ENCODE results near the gene ALKBH5.

The ALKBH5 gene

DNA sequence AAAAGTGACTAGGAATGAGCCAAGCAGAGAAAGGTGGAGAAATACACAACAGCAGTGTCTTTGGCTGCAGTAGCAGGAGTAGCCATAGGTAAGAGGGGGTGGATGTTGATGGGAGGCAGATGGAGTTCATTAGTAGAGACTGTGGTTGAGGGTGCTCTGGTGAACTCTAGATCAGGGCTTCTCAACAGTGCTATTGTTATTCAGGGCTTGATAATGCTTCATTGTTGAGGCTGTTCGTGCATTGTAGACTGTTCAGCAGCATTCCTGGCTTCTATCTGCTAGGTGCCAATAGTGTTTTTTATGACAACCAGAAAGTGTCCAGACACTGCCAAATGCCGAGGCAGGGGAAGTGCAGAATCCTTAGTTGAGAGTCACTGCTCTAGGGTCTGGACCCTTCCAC is 3.6 kb downstream of the ALKBH5 start:
- Mint-ChIP-seq H3K9me3 (ENCODE audit: low read depth) (no peaks in the 10 kb centered on the region), H3K4me1 (ENCODE audit: low read depth) (peaks cover 66% of the 10 kb centered on the region), H3K36me3 (peaks cover 6% of the 10 kb centered on the region), H3K4me3 (peak overlapping the region; percentile 98), H3K27me3 (no peaks in the 10 kb centered on the region), H3K27ac (peak overlapping the region; percentile 78)

DNA sequence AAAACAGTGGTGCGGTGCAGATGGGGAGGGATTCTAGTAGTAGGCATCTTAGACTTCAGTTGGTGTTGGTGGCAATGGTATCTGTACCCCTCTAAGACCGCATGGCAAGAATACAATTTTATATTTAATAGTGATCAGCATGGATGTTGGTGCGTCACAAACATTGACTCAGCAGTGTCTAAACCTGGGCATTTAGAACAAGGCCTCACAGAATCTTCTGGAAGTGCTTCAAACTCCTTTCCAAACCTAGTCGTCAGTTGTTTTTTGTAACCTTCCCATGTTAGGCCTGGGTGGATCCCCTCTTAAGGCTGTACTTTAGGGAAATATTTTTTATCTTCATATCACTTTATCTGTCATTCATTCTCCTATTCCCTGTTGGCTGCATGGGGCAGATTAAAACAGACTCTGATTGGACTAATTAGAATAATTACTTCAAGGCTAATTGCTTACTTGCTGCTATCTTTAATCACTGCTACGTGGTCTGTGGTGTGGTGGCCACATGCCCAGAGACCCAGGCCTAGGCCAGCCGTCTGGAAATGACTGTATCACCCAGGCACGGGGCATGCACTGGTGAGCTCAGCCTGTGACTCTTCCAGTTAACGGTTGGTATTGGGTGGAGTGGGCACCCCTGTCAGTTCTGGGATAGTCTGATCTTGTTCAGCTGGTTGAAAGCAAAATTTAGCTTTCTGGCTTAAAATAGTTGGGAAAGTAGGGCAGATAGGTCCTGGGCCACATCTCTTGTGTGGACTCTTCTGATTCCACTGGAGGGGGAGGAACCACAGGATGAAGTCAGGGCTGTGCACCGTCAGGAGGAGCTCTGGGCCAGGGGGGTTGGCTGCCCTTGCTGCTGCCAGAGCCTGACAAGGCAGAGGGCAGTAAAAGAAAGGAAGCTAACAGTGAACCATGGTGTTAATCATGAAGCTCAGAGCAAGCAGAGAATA is 4.5 kb downstream of the ALKBH5 start:
- Mint-ChIP-seq H3K4me1 (ENCODE audit: low read depth) (peaks cover 72% of the 10 kb centered on the region), H3K27me3 (no peaks in the 10 kb centered on the region), H3K36me3 (peaks cover 6% of the 10 kb centered on the region), H3K9me3 (ENCODE audit: low read depth) (no peaks in the 10 kb centered on the region), H3K4me3 (peak overlapping the region; percentile 98), H3K27ac (peak overlapping the region; percentile 78)

DNA sequence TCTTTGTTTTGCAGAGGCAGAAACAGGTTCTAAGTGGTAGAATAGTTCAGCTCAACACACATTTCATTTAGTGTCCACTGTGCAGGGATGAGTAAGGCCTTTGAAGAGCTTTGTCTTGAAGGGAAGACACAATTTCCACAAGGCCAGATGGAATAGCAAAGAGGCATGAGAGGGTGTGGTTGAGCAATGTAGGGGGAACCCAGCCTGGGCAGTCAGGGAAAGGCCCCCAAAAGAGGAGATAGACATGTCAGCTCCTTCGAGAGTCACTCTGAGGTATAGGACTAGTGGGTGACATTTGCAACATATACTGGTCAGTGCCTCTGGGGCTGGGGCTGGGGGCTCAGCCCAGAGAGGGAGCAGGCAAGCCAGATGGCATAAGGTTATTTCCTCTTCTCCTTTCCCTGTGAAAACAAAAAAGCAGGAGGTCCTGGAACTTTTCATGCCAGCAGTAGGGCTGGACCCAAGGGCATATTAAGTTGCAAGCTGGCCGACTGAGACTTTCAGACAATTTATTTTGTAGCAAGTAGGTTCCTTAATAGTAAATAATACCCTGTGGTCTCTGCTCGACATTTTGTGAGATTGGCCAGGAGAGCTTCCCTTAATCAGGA is 7.1 kb downstream of the ALKBH5 start:
- peaks cover 6% of the 10 kb centered on the region for H3K36me3 Mint-ChIP-seq
- H3K9me3 Mint-ChIP-seq (ENCODE audit: low read depth), result no peaks in the 10 kb centered on the region
- H3K27ac Mint-ChIP-seq, result peak overlapping the region; percentile 71
- H3K27me3 Mint-ChIP-seq, result no peaks in the 10 kb centered on the region
- peaks cover 82% of the 10 kb centered on the region for H3K4me1 Mint-ChIP-seq (ENCODE audit: low read depth)
- peak overlapping the region; percentile 59 for H3K4me3 Mint-ChIP-seq

DNA sequence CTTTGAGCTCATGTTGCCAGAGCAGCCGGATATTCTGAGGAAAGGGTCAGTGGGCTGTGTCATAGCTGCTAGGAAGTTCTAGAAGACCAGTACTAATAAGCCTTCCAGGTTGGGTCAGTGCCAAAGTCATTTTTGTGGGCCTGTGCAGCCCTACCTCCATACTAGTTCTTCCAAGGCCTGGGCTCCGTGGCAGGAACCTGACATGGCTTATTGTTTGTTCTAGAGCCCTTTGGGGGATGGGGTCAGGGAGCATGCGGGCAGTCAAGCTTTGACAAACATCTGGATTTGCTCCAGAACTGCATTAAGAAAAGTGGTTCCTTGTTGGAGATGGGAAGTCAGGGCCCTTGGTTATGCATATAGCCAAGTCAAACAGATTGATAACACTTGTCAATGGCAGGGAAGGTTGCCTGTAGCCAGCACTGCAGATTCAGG is 7.6 kb downstream of the ALKBH5 start:
- peaks cover 6% of the 10 kb centered on the region for H3K36me3 Mint-ChIP-seq
- H3K9me3 Mint-ChIP-seq (ENCODE audit: low read depth), result no peaks in the 10 kb centered on the region
- no peak overlapping the region for H3K4me3 Mint-ChIP-seq
- H3K4me1 Mint-ChIP-seq (ENCODE audit: low read depth), result peaks cover 80% of the 10 kb centered on the region
- H3K27me3 Mint-ChIP-seq, result no peaks in the 10 kb centered on the region
- peak overlapping the region; percentile 71 for H3K27ac Mint-ChIP-seq

DNA sequence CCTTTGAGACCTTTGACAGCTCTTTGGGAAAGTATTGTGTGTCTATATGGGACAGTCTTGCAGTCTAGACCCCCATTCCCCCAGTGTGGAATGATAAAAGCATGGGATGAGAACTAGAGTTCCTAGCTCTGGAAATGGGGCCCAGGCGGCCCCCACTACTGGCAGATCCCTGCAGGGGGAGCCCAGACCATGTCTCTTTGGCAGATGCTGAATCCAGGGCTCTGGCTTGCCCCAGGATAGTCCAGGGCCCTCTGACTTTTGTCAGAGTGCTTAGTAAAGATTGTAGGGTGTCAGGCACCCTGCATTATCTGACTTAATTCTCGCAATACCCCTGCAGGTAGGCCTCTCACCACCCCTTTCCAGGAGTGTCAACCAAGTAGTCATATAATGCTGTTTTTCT is 8.3 kb downstream of the ALKBH5 start:
- peaks cover 79% of the 10 kb centered on the region for H3K4me1 Mint-ChIP-seq (ENCODE audit: low read depth)
- H3K27ac Mint-ChIP-seq, result peak overlapping the region; percentile 54
- no peaks in the 10 kb centered on the region for H3K27me3 Mint-ChIP-seq
- H3K9me3 Mint-ChIP-seq (ENCODE audit: low read depth), result no peaks in the 10 kb centered on the region
- peaks cover 5% of the 10 kb centered on the region for H3K36me3 Mint-ChIP-seq
- no peak overlapping the region for H3K4me3 Mint-ChIP-seq

DNA sequence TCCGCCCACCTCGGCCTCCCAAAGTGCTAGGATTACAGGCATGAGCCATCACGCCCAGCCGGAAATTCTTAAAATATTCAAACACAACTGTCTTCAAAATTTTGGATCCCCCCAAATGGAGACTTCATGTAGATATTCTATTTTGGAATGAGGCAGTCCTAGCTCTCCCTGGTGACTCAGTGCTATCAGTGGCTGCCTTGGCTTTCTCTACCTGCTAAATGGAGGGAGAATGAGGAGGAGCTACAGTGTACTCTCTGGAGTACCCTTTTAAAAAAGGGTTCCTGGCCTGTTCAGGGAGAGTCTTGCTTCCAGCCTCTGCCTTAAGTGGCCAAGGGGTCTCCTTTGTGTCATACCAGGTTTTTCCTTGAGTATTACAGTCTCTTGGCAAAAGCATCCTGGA is 10.8 kb downstream of the ALKBH5 start:
- no peaks in the 10 kb centered on the region for H3K9me3 Mint-ChIP-seq (ENCODE audit: low read depth)
- H3K27ac Mint-ChIP-seq, result peak overlapping the region; percentile 22
- peaks cover 2% of the 10 kb centered on the region for H3K36me3 Mint-ChIP-seq
- H3K27me3 Mint-ChIP-seq, result no peaks in the 10 kb centered on the region
- H3K4me1 Mint-ChIP-seq (ENCODE audit: low read depth), result peaks cover 80% of the 10 kb centered on the region
- no peak overlapping the region for H3K4me3 Mint-ChIP-seq

DNA sequence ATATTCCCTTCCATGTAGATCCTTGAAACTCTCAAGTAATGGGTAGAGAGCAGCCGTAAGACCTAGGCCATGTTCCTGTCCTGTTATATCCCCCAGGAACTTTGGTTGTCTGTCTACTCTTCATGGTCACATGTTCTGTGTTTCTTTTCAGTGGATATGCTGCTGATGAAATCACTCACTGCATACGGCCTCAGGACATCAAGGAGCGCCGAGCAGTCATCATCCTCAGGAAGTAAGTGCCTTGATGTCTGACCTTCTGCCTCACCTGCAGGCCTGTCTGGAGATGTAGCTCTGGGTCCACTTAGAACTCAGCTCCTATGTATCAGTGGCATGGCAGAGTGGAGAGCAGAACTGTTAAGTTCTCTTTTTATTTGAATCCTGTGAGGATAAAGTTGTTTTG is 11.2 kb downstream of the ALKBH5 start:
- no peak overlapping the region for H3K4me3 Mint-ChIP-seq
- peak overlapping the region; percentile 22 for H3K27ac Mint-ChIP-seq
- H3K36me3 Mint-ChIP-seq, result peaks cover 2% of the 10 kb centered on the region
- H3K27me3 Mint-ChIP-seq, result no peaks in the 10 kb centered on the region
- no peaks in the 10 kb centered on the region for H3K9me3 Mint-ChIP-seq (ENCODE audit: low read depth)
- H3K4me1 Mint-ChIP-seq (ENCODE audit: low read depth), result peaks cover 78% of the 10 kb centered on the region

DNA sequence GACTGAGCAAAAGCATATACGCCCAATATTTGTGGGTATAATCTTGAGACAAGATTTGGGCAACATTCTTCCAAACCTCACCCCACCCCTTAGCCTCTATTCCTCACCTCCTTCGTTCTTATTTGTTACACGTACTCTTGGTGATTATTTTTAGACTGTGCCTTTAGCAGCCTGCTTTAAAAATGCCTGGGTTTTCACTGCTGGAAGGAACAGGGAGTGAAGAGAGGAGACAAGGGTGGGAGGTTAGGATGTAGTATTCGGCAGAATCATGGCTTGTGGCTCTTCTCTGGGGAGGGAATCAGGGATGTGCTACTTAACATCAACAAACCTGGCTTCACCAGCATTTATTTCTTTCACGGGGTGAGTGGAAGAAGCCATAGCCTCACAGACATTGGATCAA is 11.6 kb downstream of the ALKBH5 start:
- Mint-ChIP-seq H3K27me3 (no peaks in the 10 kb centered on the region), H3K4me3 (no peak overlapping the region), H3K36me3 (peaks cover 2% of the 10 kb centered on the region), H3K4me1 (ENCODE audit: low read depth) (peaks cover 78% of the 10 kb centered on the region), H3K9me3 (ENCODE audit: low read depth) (no peaks in the 10 kb centered on the region), H3K27ac (peak overlapping the region; percentile 34)

DNA sequence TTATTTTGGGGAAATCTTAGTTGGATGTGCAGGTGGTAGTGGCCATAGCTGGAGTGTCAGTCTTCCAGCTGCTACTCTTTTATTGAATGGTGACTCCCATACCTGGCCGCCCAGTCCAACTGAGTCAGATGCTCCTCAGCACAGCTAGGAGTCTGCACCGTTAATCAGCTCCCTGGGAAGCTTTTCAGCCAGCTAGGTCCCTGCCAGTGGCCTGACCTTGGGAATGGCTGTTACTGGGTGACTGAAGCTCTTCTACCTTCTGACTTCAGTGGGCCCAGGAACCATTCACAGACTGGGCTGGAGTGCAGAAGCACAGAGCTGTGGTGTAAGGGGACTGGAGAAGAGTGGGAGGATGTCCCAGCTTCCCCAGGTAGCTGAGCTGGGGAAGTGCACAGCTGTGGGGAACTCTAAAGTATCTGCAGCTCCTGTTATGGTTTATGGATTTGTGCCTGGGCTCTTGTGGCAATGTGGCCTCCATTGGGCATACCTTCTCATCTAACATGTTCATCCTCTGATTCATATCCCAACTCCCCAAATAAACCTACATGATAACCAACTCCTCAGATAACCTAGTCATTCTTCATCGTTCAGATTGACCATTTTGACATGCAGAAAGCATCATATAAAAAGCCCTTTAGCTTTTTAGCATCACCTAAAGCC is 14.0 kb downstream of the ALKBH5 start:
- Mint-ChIP-seq H3K36me3 (peaks cover 2% of the 10 kb centered on the region), H3K9me3 (ENCODE audit: low read depth) (no peaks in the 10 kb centered on the region), H3K27ac (peak overlapping the region; percentile 72), H3K27me3 (no peaks in the 10 kb centered on the region), H3K4me1 (ENCODE audit: low read depth) (peaks cover 64% of the 10 kb centered on the region), H3K4me3 (no peak overlapping the region)

DNA sequence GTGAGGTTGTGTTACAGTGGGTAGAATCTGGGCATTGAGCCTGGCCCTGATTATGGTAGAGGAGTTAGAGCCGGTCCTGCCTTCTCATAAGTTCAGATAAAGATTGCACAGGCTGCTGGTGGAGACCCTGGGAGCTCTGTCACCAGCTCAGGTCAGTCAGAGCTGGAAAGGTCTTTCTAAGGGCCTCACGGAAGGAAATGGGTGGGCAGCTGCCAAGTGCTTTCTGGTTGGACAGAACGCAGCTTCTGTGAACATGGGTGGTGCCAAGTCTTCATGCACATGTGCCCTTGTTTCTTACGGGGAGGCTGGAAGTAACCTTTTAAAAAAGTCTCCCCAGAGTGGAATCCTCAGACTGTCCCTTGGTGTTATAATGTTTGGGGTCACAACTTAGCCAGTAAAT is 14.9 kb downstream of the ALKBH5 start:
- H3K27ac Mint-ChIP-seq, result peak overlapping the region; percentile 72
- H3K4me3 Mint-ChIP-seq, result no peak overlapping the region
- peaks cover 60% of the 10 kb centered on the region for H3K4me1 Mint-ChIP-seq (ENCODE audit: low read depth)
- H3K36me3 Mint-ChIP-seq, result peaks cover 2% of the 10 kb centered on the region
- no peaks in the 10 kb centered on the region for H3K27me3 Mint-ChIP-seq
- H3K9me3 Mint-ChIP-seq (ENCODE audit: low read depth), result no peaks in the 10 kb centered on the region

DNA sequence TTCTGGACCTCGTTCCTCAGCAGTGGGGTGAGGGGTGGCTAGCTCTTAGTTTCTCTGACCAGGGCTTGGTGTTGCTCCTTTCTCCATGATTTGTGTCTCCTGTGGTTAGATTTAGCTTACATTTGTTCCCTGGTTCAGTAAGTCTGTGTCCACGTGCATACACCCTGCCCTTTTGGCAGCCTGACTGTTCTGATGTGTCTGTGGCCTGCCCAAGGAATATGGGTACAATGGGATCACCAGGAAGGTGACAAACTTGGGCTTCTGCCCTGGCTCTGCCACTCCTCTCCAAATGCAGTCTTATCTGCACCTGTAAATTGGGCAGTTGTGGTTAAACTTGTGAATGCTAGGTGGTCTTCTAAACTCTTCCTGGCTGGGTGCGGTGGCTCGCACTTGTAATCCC is 17.5 kb downstream of the ALKBH5 start:
- no peaks in the 10 kb centered on the region for H3K36me3 Mint-ChIP-seq
- no peaks in the 10 kb centered on the region for H3K27me3 Mint-ChIP-seq
- H3K4me1 Mint-ChIP-seq (ENCODE audit: low read depth), result peaks cover 41% of the 10 kb centered on the region
- no peaks in the 10 kb centered on the region for H3K9me3 Mint-ChIP-seq (ENCODE audit: low read depth)
- H3K4me3 Mint-ChIP-seq, result no peak overlapping the region
- peak overlapping the region; percentile 79 for H3K27ac Mint-ChIP-seq

DNA sequence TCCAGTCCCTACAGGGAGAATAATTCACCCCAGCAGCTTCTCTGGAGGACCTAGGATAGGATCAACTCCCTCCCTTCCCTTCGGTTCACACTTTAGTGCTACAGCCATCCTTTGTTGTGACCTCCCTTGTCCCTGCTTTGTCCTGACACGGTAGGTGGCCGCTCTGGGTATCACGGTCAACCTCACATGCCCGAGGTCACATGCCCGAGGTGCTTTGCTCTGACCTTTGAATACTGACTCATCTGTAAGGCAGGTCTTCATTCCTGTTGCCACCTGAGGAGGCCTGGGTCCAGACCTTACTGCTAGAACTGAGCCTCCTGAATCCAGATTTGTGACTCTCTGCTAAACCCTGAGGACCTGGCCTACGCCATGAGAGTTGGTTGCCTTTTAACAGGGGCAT is 19.7 kb downstream of the ALKBH5 start:
- H3K9me3 Mint-ChIP-seq (ENCODE audit: low read depth), result no peaks in the 10 kb centered on the region
- H3K4me1 Mint-ChIP-seq (ENCODE audit: low read depth), result peaks cover 26% of the 10 kb centered on the region
- no peak overlapping the region for H3K4me3 Mint-ChIP-seq
- no peaks in the 10 kb centered on the region for H3K27me3 Mint-ChIP-seq
- H3K36me3 Mint-ChIP-seq, result peaks cover 2% of the 10 kb centered on the region
- peak overlapping the region; percentile 23 for H3K27ac Mint-ChIP-seq

DNA sequence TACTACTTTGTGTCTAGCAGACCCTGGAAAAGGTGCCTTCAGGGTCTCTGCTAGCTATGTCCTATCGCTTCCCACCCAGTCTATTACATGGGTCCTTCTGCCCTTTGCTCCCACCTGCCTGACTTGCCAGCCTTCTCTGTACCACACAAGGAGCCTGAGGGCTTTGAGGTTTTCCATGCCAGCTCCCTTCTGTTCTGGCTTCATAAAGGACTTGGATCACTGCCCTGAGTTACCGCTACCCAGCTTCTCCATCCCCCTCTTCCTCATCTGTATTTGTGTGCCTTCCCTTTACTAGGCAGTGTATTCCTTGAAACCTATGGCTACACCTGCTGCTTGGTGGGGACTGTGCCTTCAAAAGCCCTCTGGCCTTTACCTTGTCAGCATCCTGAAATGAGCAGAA is 22.2 kb downstream of the ALKBH5 start:
- Mint-ChIP-seq H3K27me3 (no peaks in the 10 kb centered on the region), H3K9me3 (ENCODE audit: low read depth) (no peaks in the 10 kb centered on the region), H3K4me1 (ENCODE audit: low read depth) (peaks cover 4% of the 10 kb centered on the region), H3K27ac (no peak overlapping the region), H3K4me3 (no peak overlapping the region), H3K36me3 (peaks cover 2% of the 10 kb centered on the region)

DNA sequence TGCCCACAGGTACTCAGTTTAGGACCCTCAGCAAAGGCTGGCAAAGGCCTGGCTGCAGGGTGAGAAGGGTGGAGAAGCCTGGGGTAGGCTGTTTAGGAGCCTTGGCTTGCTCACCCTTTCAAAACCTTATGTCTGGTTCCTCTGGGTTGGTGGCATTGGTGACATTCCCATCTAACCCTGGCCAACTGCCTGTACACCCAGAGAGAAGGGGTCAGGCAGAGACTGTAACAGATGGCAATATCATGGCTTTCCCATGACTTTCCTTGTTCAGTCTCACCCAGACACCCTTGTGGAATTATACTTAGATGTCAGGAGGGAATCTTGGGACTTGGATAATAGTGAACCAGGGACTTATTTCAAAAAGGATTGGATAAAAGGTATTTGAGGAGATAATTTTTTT is 23.3 kb downstream of the ALKBH5 start:
- H3K4me3 Mint-ChIP-seq, result no peak overlapping the region
- no peak overlapping the region for H3K27ac Mint-ChIP-seq
- H3K9me3 Mint-ChIP-seq (ENCODE audit: low read depth), result no peaks in the 10 kb centered on the region
- no peaks in the 10 kb centered on the region for H3K4me1 Mint-ChIP-seq (ENCODE audit: low read depth)
- peaks cover 2% of the 10 kb centered on the region for H3K36me3 Mint-ChIP-seq
- no peaks in the 10 kb centered on the region for H3K27me3 Mint-ChIP-seq

DNA sequence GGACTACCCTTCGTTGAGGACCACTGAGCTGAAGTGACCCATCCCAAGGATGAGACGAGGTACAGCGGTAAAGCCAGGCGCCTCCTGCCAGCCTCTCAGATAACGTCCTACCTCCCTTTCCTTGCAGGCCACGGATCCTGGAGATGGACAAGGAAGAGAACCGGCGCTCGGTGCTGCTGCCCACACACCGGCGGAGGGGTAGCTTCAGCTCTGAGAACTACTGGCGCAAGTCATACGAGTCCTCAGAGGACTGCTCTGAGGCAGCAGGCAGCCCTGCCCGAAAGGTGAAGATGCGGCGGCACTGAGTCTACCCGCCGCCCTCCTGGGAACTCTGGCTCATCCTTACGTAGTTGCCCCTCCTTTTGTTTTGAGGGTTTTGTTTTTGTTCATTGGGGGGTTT is 24.5 kb downstream of the ALKBH5 start:
- H3K27ac Mint-ChIP-seq, result no peak overlapping the region
- H3K36me3 Mint-ChIP-seq, result peaks cover 2% of the 10 kb centered on the region
- no peaks in the 10 kb centered on the region for H3K9me3 Mint-ChIP-seq (ENCODE audit: low read depth)
- H3K4me1 Mint-ChIP-seq (ENCODE audit: low read depth), result no peaks in the 10 kb centered on the region
- no peak overlapping the region for H3K4me3 Mint-ChIP-seq
- no peaks in the 10 kb centered on the region for H3K27me3 Mint-ChIP-seq

Data from activated naive CD8-positive, alpha-beta T cell (primary cell).